ENCODE results near the gene KCTD5.

KCTD5 gene

DNA sequence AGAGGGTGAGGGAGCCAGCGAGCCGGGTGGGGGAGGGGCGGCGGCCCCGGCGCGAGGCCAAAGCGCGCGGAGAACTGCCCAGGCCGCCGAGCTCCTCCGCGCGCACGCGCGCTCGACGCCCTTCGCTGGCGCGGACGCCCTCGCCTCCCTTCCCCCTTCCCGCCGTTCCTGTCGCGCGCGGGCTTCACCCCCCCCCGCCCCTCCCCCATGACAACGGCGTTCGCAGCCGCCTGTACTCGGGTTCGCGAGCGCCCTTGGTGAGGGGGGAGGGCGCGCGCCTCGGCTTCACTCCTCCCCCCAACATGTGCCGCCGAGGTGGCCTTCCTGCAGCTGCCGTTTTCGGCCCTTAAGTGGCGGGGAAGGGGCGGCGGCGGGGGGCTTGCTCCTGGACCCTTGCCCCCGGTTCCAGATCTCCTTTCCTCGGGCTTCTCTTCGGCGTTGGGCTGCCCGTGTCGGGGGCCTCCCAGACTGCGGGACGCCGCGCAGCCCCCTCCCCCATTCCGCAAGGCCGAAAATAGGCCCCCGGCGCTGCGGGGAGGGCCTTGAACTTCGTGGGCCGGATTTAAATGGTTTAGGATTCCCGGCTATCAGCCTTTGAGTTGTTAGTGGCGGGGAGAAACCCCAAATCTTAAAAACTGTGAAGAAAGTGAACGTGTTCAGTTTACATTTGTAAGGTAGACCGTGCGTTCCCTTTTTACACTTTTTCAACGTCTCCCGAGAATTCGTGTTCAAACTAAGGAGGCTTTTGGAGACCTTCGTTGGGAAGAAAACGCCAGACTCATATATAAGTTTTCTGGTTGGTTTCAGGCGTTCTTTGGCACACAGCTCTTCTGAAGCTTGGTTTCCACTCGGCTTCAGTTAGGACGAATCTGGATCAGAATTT is 70.8 kb downstream of the KCTD5 start:
- FAIRE-seq = no peak

DNA sequence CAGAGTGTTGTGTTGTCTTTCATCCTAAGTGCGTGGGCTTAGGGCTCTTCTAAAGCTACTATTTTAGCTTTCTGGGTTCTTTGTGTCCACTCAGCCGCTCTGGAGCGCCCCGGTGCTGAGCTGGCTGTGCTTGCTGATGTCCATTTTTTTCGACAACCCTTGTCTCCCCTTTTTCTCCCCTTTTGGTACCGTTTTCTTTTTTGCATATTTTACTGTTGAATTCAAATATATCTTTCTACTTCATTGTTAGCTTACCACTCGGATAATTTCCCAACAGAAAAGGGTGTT is 71.4 kb downstream of the KCTD5 start:
- FAIRE-seq = no peak

DNA sequence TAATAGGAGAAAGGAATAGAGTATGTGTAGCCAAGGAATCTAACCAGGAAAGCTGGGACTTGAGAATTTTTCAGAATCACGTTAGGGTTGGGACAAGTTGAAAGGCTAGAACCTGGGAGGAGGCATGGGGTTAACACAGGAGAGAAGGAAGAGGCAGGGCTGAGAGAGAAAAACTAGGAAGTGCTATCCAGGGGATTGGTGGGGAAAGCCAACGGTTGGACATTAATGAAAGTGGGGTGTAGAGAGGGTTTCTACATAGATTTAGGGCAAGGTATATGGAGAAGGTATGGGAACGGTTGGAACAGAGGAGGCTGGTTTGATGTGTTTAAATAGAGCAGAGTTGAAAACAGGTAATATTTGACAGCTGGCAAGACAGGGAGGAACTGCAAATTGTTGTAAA is 72.8 kb downstream of the KCTD5 start:
- no peak for FAIRE-seq

DNA sequence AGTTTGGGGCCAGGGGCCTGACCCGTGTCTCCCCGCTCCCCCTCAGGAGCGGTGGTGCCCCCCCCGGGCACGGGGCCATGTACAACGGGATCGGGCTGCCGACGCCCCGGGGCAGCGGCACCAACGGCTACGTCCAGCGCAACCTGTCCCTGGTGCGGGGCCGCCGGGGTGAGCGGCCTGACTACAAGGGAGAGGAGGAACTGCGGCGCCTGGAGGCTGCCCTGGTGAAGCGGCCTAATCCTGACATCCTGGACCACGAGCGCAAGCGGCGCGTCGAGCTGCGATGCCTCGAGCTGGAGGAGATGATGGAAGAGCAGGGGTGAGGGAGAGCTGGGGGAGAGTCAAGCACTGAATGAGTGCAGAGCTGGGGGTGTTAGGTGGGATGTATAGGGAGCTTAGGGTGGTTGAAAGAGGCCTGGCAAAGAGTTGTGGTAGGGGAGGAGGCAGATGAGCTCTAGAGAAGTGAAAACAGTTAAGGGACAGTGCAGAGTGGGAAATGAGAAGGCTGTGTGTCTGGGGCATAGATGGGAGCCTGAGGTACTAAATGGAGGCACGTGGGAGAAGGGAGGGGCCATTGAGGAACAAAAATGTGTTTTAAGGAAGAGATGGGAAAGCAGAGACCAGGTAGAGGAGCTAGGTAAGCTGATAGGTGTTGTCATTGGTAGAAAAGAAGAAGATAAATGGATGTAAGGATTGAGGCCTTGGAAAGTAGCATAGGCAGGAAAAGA is 74.1 kb downstream of the KCTD5 start:
- no peak for FAIRE-seq

DNA sequence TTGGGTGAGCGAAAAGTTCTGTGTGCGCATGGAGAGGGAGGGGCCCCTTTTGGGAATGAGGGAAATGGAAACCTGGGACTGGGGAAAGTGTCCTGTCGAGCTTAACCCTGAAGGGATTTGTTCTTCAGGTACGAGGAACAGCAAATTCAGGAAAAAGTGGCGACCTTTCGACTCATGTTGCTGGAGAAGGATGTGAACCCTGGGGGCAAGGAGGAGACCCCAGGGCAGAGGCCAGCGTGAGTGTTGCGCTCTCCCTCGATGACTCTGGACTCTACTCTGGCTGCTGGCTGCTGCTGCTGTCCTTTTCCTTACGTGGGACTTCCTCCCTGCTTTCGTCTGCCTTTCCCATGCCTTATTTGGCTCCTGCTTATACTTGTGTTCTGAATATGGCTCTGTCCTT is 75.0 kb downstream of the KCTD5 start:
- no peak for FAIRE-seq

Measured in A204.1 (cell line).